IMR-90 (cell line): ENCODE measurements around the gene VWDE. TPM values are rescaled to one million over a fixed set of nuclear protein-coding genes. Genes with fewer than 3 reads are reported as not detected.

Experiments used
- ATAC-seq: fragments of 200-7000 bp; cut with Tn5 transposase; 2 replicates; pipeline ENCODE4 v1.9.1; 2020; ENCODE audit warnings: low read depth, mild to moderate bottlenecking, moderate library complexity
- BruUV-seq: library from RNA; stranded (reverse); fragments of 400-500 nt; replicated peaks from 2 replicates; lab custom pipeline; 2021; lab: Mats Ljungman, UMichigan
- CTCF ChIA-PET: fragments of 300-600 bp; formaldehyde crosslinking; extraction: SDS; loops from one replicate; lab custom pipeline; 2021; ENCODE audit warnings: antibody characterized with exemption; lab: Yijun Ruan, JAX
- POLR2A ChIA-PET: fragments of 300-600 bp; sonication (Branson Sonifier 250); formaldehyde crosslinking; loops from one replicate; lab custom pipeline; 2022; ENCODE audit warnings: antibody characterized with exemption; ENCODE audit not compliant: unreplicated experiment; lab: Charles Lee
- DNase-seq: peaks from one replicate; pipeline ENCODE4 v3.0.0; 2013
- H2AFZ ChIP-seq: replicated peaks from 2 replicates; pipeline ENCODE3; 2013; ENCODE audit warnings: low read length, mild to moderate bottlenecking; ENCODE audit not compliant: poor library complexity
- H2AK5ac ChIP-seq: 2 replicates; pipeline ENCODE4 v1.6.1; 2013; ENCODE audit warnings: low read depth, low read length, inconsistent platforms
- H2AK9ac ChIP-seq: replicated peaks from 2 replicates; pipeline ENCODE3; 2013; ENCODE audit warnings: mild to moderate bottlenecking, low read depth, low read length, moderate library complexity; ENCODE audit not compliant: poor library complexity
- H2BK120ac ChIP-seq: 2 replicates; pipeline ENCODE4 v1.6.1; 2013; ENCODE audit warnings: low read depth, low read length, inconsistent platforms
- H2BK15ac ChIP-seq: 3 replicates; pipeline ENCODE4 v1.6.1; 2013; ENCODE audit warnings: low read depth, low read length, inconsistent platforms
- H2BK20ac ChIP-seq: 2 replicates; pipeline ENCODE4 v1.6.1; 2013; ENCODE audit warnings: low read depth, mild to moderate bottlenecking, inconsistent platforms, low read length, moderate library complexity
- H2BK5ac ChIP-seq: 2 replicates; pipeline ENCODE4 v1.6.1; 2013; ENCODE audit warnings: mild to moderate bottlenecking, low read depth, low read length, inconsistent platforms; ENCODE audit not compliant: poor library complexity, severe bottlenecking
- H3K14ac ChIP-seq: replicated peaks from 2 replicates; pipeline ENCODE4 v1.6.1; 2013; ENCODE audit warnings: low read depth, low read length, inconsistent platforms
- H3K18ac ChIP-seq: 2 replicates; pipeline ENCODE4 v1.6.1; 2013; ENCODE audit warnings: low read depth, low read length, control low read depth
- H3K23ac ChIP-seq: 2 replicates; pipeline ENCODE4 v1.6.1; 2013; ENCODE audit warnings: low read depth, low read length, inconsistent platforms
- H3K27ac ChIP-seq: 2 replicates; pipeline ENCODE4 v1.5.1; 2013; ENCODE audit warnings: mild to moderate bottlenecking, control low read depth, low read length; ENCODE audit not compliant: insufficient read depth
- H3K27me3 ChIP-seq: 2 replicates; pipeline ENCODE4 v1.6.1; 2013; ENCODE audit warnings: low read length; ENCODE audit not compliant: control insufficient read depth, insufficient read depth
- H3K36me3 ChIP-seq: 2 replicates; pipeline ENCODE4 v1.6.1; 2013; ENCODE audit warnings: low read length, mixed read lengths; ENCODE audit not compliant: control insufficient read depth, insufficient read depth
- H3K4ac ChIP-seq: 2 replicates; pipeline ENCODE4 v1.6.1; 2013; ENCODE audit warnings: low read depth, low read length, inconsistent platforms
- H3K4me1 ChIP-seq: 2 replicates; pipeline ENCODE4 v1.6.1; 2013; ENCODE audit warnings: low read length, mixed read lengths; ENCODE audit not compliant: control insufficient read depth, insufficient read depth
- H3K4me2 ChIP-seq: 2 replicates; pipeline ENCODE4 v1.6.1; 2013; ENCODE audit warnings: low read depth, mild to moderate bottlenecking, control low read depth, low read length, moderate library complexity
- H3K4me3 ChIP-seq: 2 replicates; pipeline ENCODE4 v1.5.1; 2013; ENCODE audit warnings: low read depth, mild to moderate bottlenecking, control low read depth, low read length, moderate library complexity; ENCODE audit not compliant: insufficient read depth
- H3K56ac ChIP-seq: 2 replicates; pipeline ENCODE4 v1.6.1; 2013; ENCODE audit warnings: low read length, inconsistent platforms; ENCODE audit not compliant: insufficient read depth; ENCODE audit errors: extremely low read depth
- H3K79me1 ChIP-seq, 2 experiments: 2 replicates each; pipeline ENCODE4 v1.6.1; 2013; ENCODE audit warnings: low read length in 2 of 2, inconsistent platforms in 1 of 2, low read depth in 1 of 2
- H3K9ac ChIP-seq: 2 replicates; pipeline ENCODE4 v1.6.1; 2013; ENCODE audit warnings: low read depth, low read length, control low read depth
- H3K9me1 ChIP-seq: 2 replicates; pipeline ENCODE4 v1.6.1; 2013; ENCODE audit warnings: low read length, inconsistent platforms; ENCODE audit not compliant: insufficient read depth
- H3K9me3 ChIP-seq: 2 replicates; pipeline ENCODE4 v1.6.1; 2013; ENCODE audit warnings: low read length; ENCODE audit not compliant: control insufficient read depth, insufficient read depth
- H4K20me1 ChIP-seq: 2 replicates; pipeline ENCODE4 v1.6.1; 2013; ENCODE audit warnings: low read length, inconsistent platforms; ENCODE audit not compliant: insufficient read depth
- H4K5ac ChIP-seq: 2 replicates; pipeline ENCODE4 v1.6.1; 2013; ENCODE audit warnings: mild to moderate bottlenecking, low read depth, low read length, control low read depth
- H4K8ac ChIP-seq, 2 experiments: 2 replicates each; pipeline ENCODE4 v1.6.1; 2013; ENCODE audit warnings: low read depth in 2 of 2, low read length in 2 of 2, control low read depth in 1 of 2, inconsistent platforms in 1 of 2
- H4K91ac ChIP-seq: 2 replicates; pipeline ENCODE4 v1.6.1; 2013; ENCODE audit warnings: low read depth, low read length, inconsistent platforms; ENCODE audit not compliant: insufficient read depth
- BHLHE40 ChIP-seq: fragments of 150-350 bp; IDR thresholded peaks from 2 replicates; pipeline ENCODE4 v1.6.1; 2016; ENCODE audit warnings: mild to moderate bottlenecking, low read depth, low read length
- CEBPB ChIP-seq: IDR thresholded peaks from 2 replicates; pipeline ENCODE4 v1.6.1; 2012; ENCODE audit warnings: low read depth, low read length, improper control_type of control experiment
- CHD1 ChIP-seq: IDR thresholded peaks from 2 replicates; pipeline ENCODE4 v1.6.1; 2012; ENCODE audit warnings: low read depth, low read length, improper control_type of control experiment
- CTCF ChIP-seq: conservative IDR thresholded peaks from 2 replicates; pipeline ENCODE4 v1.5.1; 2012; ENCODE audit warnings: mild to moderate bottlenecking, low read depth, low read length, improper control_type of control experiment
- FOS ChIP-seq: fragments of 150-350 bp; IDR thresholded peaks from 2 replicates; pipeline ENCODE4 v1.6.1; 2016; ENCODE audit warnings: low read depth, low read length
- MAFK ChIP-seq: IDR thresholded peaks from 2 replicates; pipeline ENCODE4 v1.6.1; 2012; ENCODE audit warnings: low read depth, low read length, improper control_type of control experiment
- MAZ ChIP-seq: IDR thresholded peaks from 2 replicates; pipeline ENCODE4 v1.6.1; 2012; ENCODE audit warnings: low read depth, mild to moderate bottlenecking, low read length, improper control_type of control experiment, moderate library complexity, borderline replicate concordance
- NFE2L2 ChIP-seq: fragments of 150-350 bp; IDR thresholded peaks from 2 replicates; pipeline ENCODE4 v1.6.1; 2016; ENCODE audit warnings: low read depth, mild to moderate bottlenecking, low read length
- POLR2A ChIP-seq: IDR thresholded peaks from 2 replicates; pipeline ENCODE4 v1.6.1; 2012; ENCODE audit warnings: mild to moderate bottlenecking, low read depth, low read length
- RAD21 ChIP-seq: IDR thresholded peaks from 2 replicates; pipeline ENCODE4 v1.6.1; 2012; ENCODE audit warnings: low read length, improper control_type of control experiment
- RCOR1 ChIP-seq: IDR thresholded peaks from 2 replicates; pipeline ENCODE4 v1.6.1; 2012; ENCODE audit warnings: mild to moderate bottlenecking, low read length, improper control_type of control experiment; ENCODE audit not compliant: insufficient replicate concordance
- RFX5 ChIP-seq: IDR thresholded peaks from 2 replicates; pipeline ENCODE4 v1.8.0; 2012; ENCODE audit warnings: low read depth, mild to moderate bottlenecking, low read length, moderate library complexity
- SMC3 ChIP-seq: fragments of 150-350 bp; IDR thresholded peaks from 2 replicates; pipeline ENCODE4 v1.6.1; 2016; ENCODE audit warnings: low read depth, mild to moderate bottlenecking, antibody characterized with exemption, low read length, moderate library complexity
- WGBS, 2 experiments: methylation state at CpG; one replicate each; pipeline versions ENCODE4 v1.1.5 to v1.1.7; 2013; ENCODE audit warnings: missing lambda C conversion rate in 2 of 2; ENCODE audit not compliant: insufficient read length in 1 of 2; ENCODE audit errors: extremely low coverage in 2 of 2; 5-methylcytosine and 5-hydroxymethylcytosine counted together
- dilution Hi-C: fragments of 300-500 bp; cut with HindIII; formaldehyde crosslinking; loops from one replicate; pipeline ENCODE4 v1.14.3; 2018; ENCODE audit warnings: low sequenced_read_pairs; ENCODE audit not compliant: unreplicated experiment
- in situ Hi-C: fragments of 300-500 bp; cut with MboI; formaldehyde crosslinking; loops from 3 replicates; pipeline ENCODE4 v1.14.3; 2019; ENCODE audit warnings: low sequenced_read_pairs, inconsistent platforms, mixed read lengths
- intact Hi-C: fragments of 100-400 bp; cut with micrococcal nuclease; formaldehyde crosslinking; loops from 2 replicates; pipeline ENCODE4 v1.10.0; 2022
- polyA plus RNA-seq, 3 experiments: library from polyadenylated mRNA; depleted of rRNA; stranded (reverse); fragments of >200 nt; gene quantifications; 2 replicates each; pipeline ENCODE4 v1.2.3, GENCODE V29; 2012; ENCODE audit warnings: low replicate concordance in 1 of 3
- total RNA-seq: library from RNA; depleted of rRNA; stranded (reverse); fragments of >200 nt; gene quantifications from 2 replicates; pipeline ENCODE4 v1.2.3, GENCODE V29; 2012
- TF ChIP-seq, protein P1 (sequence below): fragments of 150-350 bp; IDR thresholded peaks from 2 replicates; pipeline ENCODE4 v1.6.1; 2017; ENCODE audit warnings: mild to moderate bottlenecking, antibody characterized with exemption, low read length, low read depth
- TF ChIP-seq, protein P2 (sequence below): fragments of 150-350 bp; IDR thresholded peaks from 2 replicates; pipeline ENCODE4 v1.6.1; 2016; ENCODE audit warnings: low read depth, mild to moderate bottlenecking, low read length, moderate library complexity, borderline replicate concordance

The VWDE gene
- total and polyA plus RNA-seq, 2 of the 4 experiments (the other 2 are of a cell fraction): 0.05 to 0.18 TPM

- intact Hi-C loops (loop anchor here (2.0 kb wide), 1 partner anchor 59 kb away; no protein-coding TSS in a partner anchor), dilution Hi-C loops (no loop called here), in situ Hi-C loops (no loop called here)
- Histone ChIP-seq H2BK5ac (no peak overlapping the region), H3K27ac (no peak overlapping the region), H3K27me3 (no peaks in the 10 kb centered on the region), H2BK120ac (no peak overlapping the region), H2AK9ac (no peak overlapping the region), H3K4me3 (no peak overlapping the region), H4K20me1 (no peaks in the 10 kb centered on the region), H3K18ac (no peak overlapping the region), H3K79me1 (no peaks in the 10 kb centered on the region), H4K5ac (no peak overlapping the region), H3K4ac (no peak overlapping the region), H3K4me2 (no peak overlapping the region), H2BK20ac (no peak overlapping the region), H2AK5ac (no peak overlapping the region), H3K4me1 (no peaks in the 10 kb centered on the region), H3K36me3 (no peaks in the 10 kb centered on the region), H4K91ac (no peak overlapping the region), H3K14ac (no peak overlapping the region), H2BK15ac (no peak overlapping the region), H3K9me3 (no peaks in the 10 kb centered on the region), H3K56ac (no peak overlapping the region), H4K8ac (0 out of 4 replicates have a peak overlapping the region, but pooled peaks of 1 of the 2 experiments have one; percentile 25), H3K23ac (no peak overlapping the region), H3K9me1 (no peaks in the 10 kb centered on the region), H2AFZ (peak overlapping the region; percentile 49), H3K9ac (no peak overlapping the region)
- TF ChIP-seq, protein P1, sequence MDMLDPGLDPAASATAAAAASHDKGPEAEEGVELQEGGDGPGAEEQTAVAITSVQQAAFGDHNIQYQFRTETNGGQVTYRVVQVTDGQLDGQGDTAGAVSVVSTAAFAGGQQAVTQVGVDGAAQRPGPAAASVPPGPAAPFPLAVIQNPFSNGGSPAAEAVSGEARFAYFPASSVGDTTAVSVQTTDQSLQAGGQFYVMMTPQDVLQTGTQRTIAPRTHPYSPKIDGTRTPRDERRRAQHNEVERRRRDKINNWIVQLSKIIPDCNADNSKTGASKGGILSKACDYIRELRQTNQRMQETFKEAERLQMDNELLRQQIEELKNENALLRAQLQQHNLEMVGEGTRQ: no peak
- TF ChIP-seq SMC3 (no peak), BHLHE40 (no peak), POLR2A (no peak), RCOR1 (no peak), RAD21 (no peak), NFE2L2 (no peak), MAZ (no peak), CHD1 (no peak), CEBPB (no peak), RFX5 (no peak), MAFK (no peak), FOS (no peak), CTCF (no peak)
- TF ChIP-seq, protein P2, sequence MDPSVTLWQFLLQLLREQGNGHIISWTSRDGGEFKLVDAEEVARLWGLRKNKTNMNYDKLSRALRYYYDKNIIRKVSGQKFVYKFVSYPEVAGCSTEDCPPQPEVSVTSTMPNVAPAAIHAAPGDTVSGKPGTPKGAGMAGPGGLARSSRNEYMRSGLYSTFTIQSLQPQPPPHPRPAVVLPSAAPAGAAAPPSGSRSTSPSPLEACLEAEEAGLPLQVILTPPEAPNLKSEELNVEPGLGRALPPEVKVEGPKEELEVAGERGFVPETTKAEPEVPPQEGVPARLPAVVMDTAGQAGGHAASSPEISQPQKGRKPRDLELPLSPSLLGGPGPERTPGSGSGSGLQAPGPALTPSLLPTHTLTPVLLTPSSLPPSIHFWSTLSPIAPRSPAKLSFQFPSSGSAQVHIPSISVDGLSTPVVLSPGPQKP: no peak
- POLR2A ChIA-PET: no interaction called here
- BruUV-seq: no TSS peak
- CTCF ChIA-PET: no interaction called here
- WGBS, 2 experiments: 100% methylated on average over 1 of the region's 11 CpGs; no CpG with 5 or more reads in 1 of the 2 experiments
- DNase-seq: peak; percentile 53
- ATAC-seq: peak; percentile 42
These were observed 28.4 kb upstream of the VWDE start for GRCh38 chr7:12431886-12432556.
